Measurements from ENCODE around the gene LTO1. TPM values are rescaled to one million over a fixed set of nuclear protein-coding genes. Genes with fewer than 3 reads are reported as not detected.

LTO1 gene
- total RNA-seq, 1 experiment from 2014 or later = 25.3 TPM

- Histone ChIP-seq H3K4me2 (ENCODE audit: insufficient read depth, insufficient read length, low read length) (no peak overlapping the region), H3K27ac (ENCODE audit: insufficient read length, low read depth, low read length) (no peak overlapping the region), H2BK5ac (ENCODE audit: insufficient read length, low read length) (no peak overlapping the region), H2BK15ac (ENCODE audit: low read depth, low read length) (no peak overlapping the region), H3K23ac (ENCODE audit: insufficient read length, low read depth, low read length) (no peak overlapping the region), H2AK5ac (ENCODE audit: insufficient read length, low read length) (no peak overlapping the region), H2BK120ac (ENCODE audit: low read depth, low read length, poor library complexity, severe bottlenecking) (no peak overlapping the region), H3K14ac (ENCODE audit: insufficient read depth, low read length) (no peak overlapping the region), H3K4ac (ENCODE audit: low read depth, low read length) (no peak overlapping the region), H3K79me1 (ENCODE audit: insufficient read depth, low read depth, low read length, poor library complexity, severe bottlenecking) (no peaks in the 10 kb centered on the region), H3K4me1 (ENCODE audit: insufficient read depth, low read length) (no peaks in the 10 kb centered on the region), H3K56ac (ENCODE audit: insufficient read length, low read depth, low read length) (no peak overlapping the region), H3K27me3 (ENCODE audit: insufficient read depth, low read length) (no peaks in the 10 kb centered on the region), H2BK20ac (ENCODE audit: low read depth, low read length, poor library complexity, severe bottlenecking) (no peak overlapping the region), H4K5ac (ENCODE audit: insufficient read length, low read depth, low read length) (no peak overlapping the region), H3K23me2 (ENCODE audit: insufficient read length, low read depth, low read length, poor library complexity, severe bottlenecking) (no peaks in the 10 kb centered on the region), H3K18ac (ENCODE audit: insufficient read length, low read depth, low read length) (no peak overlapping the region), H4K8ac (replicated peaks; ENCODE audit: insufficient read length, low read depth, low read length) (no peak overlapping the region), H3K79me2 (ENCODE audit: insufficient read depth, low read length) (no peaks in the 10 kb centered on the region), H4K91ac (ENCODE audit: insufficient read length, low read depth, low read length) (no peak overlapping the region), H4K20me1 (ENCODE audit: control insufficient read depth, insufficient read depth, insufficient read length) (no peaks in the 10 kb centered on the region), H2BK12ac (ENCODE audit: insufficient read length, low read depth, low read length) (no peak overlapping the region), H2AFZ (ENCODE audit: low read length) (no peak overlapping the region), H3T11ph (ENCODE audit: low read length) (no peak overlapping the region), H3K9me3 (ENCODE audit: control insufficient read depth, low read depth, low read length) (no peaks in the 10 kb centered on the region), H3K9ac (ENCODE audit: extremely low read depth, insufficient read length, low read length) (no peak overlapping the region)
- peaks cover 5 to 11% of the 10 kb centered on the region in 2 experiments; a peak in 4 of 5 replicates for H3K9me3 Mint-ChIP-seq
- no peaks in the 10 kb centered on the region; the same call in 1 of the 2 replicates for H3K27me3 Mint-ChIP-seq (ENCODE audit: low read depth)
- no CpG with 5 or more reads among the region's 7 CpGs for WGBS (ENCODE audit: extremely low coverage, insufficient read length, low lambda C conversion rate)
- TF ChIP-seq CTCF (conservative IDR thresholded peaks at IDR 0.05) = no peak
- no peak overlapping the region for H3K4me3 Mint-ChIP-seq
- H3K27ac Mint-ChIP-seq = no peak overlapping the region
- H3K36me3 Mint-ChIP-seq (ENCODE audit: insufficient read depth in 1 of 3, low read depth in 3 of 3) = peaks cover 7 to 9% (median 8%) of the 10 kb centered on the region in 3 experiments
- DNase-seq = no peak
- peaks cover 16 to 20% of the 10 kb centered on the region in 2 experiments for H3K4me1 Mint-ChIP-seq
These were observed 20.4 kb upstream of the LTO1 start for GRCh38 chr11:69695581-69695980.
